Measurements from ENCODE around the gene TMEM9B.
"Not testable (repeated sequence)": the region's sequence is repeated elsewhere in the genome, so short reads cannot be mapped to it uniquely, and the experiment has no call there.

The TMEM9B gene

GRCh38 chr11:8956860-8957259, 7.4 kb downstream of the TMEM9B start:
- Mint-ChIP-seq H3K27ac (no peak overlapping the region), H3K9me3 (no peaks in the 10 kb centered on the region), H3K27me3 (no peaks in the 10 kb centered on the region), H3K36me3 (ENCODE audit: low read depth) (peaks cover 40% of the 10 kb centered on the region), H3K4me1 (ENCODE audit: low read depth) (peaks cover 25% of the 10 kb centered on the region), H3K4me3 (no peak overlapping the region)

DNA sequence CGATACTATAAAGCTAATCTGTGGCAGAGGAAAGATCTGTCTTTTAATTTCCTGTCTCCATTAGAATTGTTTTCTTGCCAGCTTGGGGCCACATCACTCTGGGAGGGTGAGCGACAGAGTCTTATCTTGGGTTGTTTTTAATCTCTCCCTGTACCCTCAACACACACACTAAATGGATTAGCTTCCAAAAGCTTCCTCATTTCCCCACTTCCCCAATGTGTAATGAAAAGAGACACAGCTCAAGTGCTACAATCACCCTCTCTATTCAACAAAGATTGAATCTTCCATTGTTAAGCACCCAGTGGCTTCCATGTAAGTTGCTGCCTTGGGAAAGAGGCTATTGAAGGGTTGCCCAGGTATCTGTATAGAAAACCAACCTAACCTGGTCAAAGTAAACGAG, 15.4 kb downstream of the TMEM9B start:
- H3K4me3 Mint-ChIP-seq: no peak overlapping the region
- no peaks in the 10 kb centered on the region for H3K9me3 Mint-ChIP-seq
- no peak overlapping the region for H3K27ac Mint-ChIP-seq
- peaks cover 51% of the 10 kb centered on the region for H3K36me3 Mint-ChIP-seq (ENCODE audit: low read depth)
- no peaks in the 10 kb centered on the region for H3K27me3 Mint-ChIP-seq
- no peaks in the 10 kb centered on the region for H3K4me1 Mint-ChIP-seq (ENCODE audit: low read depth)

GRCh38 chr11:8947230-8947943, 16.9 kb downstream of the TMEM9B start:
- Mint-ChIP-seq H3K36me3 (ENCODE audit: low read depth) (peaks cover 36% of the 10 kb centered on the region), H3K27ac (no peak overlapping the region), H3K9me3 (no peaks in the 10 kb centered on the region), H3K27me3 (no peaks in the 10 kb centered on the region), H3K4me3 (no peak overlapping the region), H3K4me1 (ENCODE audit: low read depth) (no peaks in the 10 kb centered on the region)

DNA sequence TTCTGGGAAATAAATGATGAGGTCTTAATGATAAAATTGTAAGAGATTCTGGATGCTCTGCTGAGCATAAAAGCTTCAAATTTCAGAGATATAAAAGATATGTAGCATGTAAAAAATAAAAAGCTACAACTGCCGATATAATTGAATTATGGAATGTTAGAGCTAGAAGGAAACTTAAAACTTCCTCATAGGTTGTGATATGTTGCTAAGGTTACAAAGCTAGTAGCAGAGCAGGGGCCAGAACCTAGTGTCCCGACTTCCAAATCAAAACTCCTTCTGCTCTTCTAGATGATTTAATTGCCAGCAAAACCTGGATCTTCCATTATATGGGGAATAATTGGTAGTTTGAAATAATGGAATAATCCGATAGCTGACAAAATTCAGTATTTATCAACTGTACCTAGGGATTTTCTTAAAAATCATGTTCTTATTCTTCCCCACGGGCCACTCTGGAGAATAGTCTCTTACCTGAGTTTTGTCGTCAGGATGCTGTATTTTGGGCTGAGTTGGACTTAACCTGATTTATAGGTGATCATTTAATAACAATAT, 21.6 kb downstream of the TMEM9B start, which contains the start of gene ASCL3:
Gene ASCL3 (minus strand): TSS at position 499 of the 549 bp plus-strand sequence. CDS start 4,855 bp downstream, outside the sequence.
- Mint-ChIP-seq H3K27ac (no peak within 1 kb of the TSS), H3K9me3 (no peaks in the 10 kb centered on the region), H3K27me3 (no peaks in the 10 kb centered on the region), H3K36me3 (ENCODE audit: low read depth) (peaks cover 11% of the 10 kb centered on the region), H3K4me1 (ENCODE audit: low read depth) (no peaks in the 10 kb centered on the region), H3K4me3 (no peak within 1 kb of the TSS)

DNA sequence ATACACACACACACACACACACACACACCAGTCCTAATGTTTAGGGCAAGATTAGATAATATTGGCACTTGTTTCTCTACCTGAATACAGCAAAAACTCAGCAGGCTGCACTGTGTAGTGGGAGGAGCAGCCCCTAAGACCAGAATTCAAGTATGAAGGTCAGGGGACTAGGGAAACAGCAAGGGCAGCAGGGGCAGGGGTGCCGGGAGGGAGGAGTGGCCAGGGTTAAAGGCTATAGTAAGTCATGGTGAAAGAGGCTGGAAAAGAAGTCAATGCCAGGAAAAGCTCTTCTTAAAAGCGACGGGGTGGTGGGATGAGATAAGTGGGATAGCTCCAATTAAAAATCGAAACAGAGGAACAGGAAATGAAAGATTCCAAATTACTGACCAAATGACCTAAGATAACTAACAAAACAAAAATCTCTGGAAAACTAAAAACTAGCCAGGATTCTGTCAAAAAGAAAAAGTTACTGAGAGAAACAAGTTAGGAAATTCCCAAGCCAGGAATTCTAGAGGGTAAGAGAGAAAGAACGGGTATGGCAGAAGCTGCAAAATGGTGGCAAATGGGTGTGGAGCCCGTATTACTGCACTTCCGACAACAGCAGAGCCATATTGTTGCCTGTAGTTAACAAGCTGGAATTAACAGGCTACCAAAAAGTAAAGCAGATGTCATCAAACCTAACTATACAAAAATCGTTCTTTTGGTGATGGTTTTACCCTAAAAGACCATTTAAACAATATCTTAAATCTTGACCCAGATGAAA, 22.7 kb downstream of the TMEM9B start:
- Mint-ChIP-seq H3K36me3 (ENCODE audit: low read depth) (peaks cover 3% of the 10 kb centered on the region), H3K27ac (no peak overlapping the region), H3K4me3 (no peak overlapping the region), H3K27me3 (no peaks in the 10 kb centered on the region), H3K9me3 (no peaks in the 10 kb centered on the region), H3K4me1 (ENCODE audit: low read depth) (no peaks in the 10 kb centered on the region)

DNA sequence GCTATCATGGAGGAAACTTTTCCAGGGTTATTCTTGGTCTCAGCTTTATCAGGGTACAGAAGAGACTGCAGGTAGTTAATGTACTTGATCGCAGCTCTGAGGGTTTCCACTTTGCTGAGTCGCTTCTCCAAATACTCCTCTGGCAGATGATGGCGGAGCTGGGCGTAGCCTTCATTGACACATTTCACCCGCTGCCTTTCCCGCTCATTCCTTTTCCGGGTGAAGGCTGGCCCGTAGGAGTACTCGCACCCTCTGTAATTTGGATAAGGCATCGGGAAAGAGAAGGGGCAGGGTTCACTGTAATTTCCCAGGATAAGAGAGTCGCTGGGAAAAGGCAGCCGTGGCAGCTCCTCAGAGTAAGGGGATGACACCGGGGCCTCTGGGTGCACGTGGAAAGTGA, 26.6 kb downstream of the TMEM9B start:
- no peak overlapping the region for H3K4me3 Mint-ChIP-seq
- H3K4me1 Mint-ChIP-seq (ENCODE audit: low read depth): no peaks in the 10 kb centered on the region
- H3K27me3 Mint-ChIP-seq: no peaks in the 10 kb centered on the region
- no peaks in the 10 kb centered on the region for H3K36me3 Mint-ChIP-seq (ENCODE audit: low read depth)
- H3K9me3 Mint-ChIP-seq: no peaks in the 10 kb centered on the region
- H3K27ac Mint-ChIP-seq: no peak overlapping the region

DNA sequence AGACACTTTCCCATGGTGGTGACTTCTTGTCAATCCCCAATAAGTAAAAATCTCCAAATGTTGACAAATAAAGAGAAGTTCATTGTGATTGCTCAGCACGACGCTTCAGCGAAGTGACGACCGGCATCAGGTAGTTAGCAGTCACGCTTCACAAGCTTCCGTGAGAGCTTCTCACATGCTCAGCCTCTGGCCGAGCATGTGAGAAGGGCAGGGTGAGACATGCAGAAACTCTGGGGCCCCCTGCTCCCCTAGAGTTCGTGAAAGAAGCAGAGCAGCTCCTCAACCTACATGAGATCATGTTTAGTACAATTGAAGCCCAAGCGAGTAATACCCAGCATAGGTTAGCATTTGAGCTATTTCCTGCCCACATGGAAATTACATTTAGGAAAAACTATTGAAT, 27.1 kb downstream of the TMEM9B start:
- Mint-ChIP-seq H3K4me1 (ENCODE audit: low read depth) (no peaks in the 10 kb centered on the region), H3K9me3 (no peaks in the 10 kb centered on the region), H3K27ac (no peak overlapping the region), H3K36me3 (ENCODE audit: low read depth) (no peaks in the 10 kb centered on the region), H3K4me3 (no peak overlapping the region), H3K27me3 (no peaks in the 10 kb centered on the region)

DNA sequence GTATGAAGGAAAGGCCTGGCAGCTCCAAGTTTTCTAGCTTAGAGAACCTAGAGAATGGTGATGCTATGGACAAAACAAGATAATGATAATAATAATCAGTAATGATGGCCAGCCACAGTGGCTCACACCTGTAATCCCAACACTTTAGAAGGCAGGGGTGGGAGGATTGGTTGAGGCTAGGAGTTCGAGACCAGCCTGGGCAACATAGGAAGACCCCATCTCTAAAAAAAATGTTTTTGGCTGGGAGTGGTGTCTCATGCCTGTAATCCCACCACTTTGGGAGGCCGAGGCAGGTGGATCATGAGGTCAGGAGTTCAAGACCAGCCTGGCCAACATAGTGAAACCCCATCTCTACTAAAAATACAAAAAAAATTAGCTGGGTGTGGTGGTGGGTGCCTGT, 28.5 kb downstream of the TMEM9B start:
- H3K36me3 Mint-ChIP-seq (ENCODE audit: low read depth); H3K27me3 Mint-ChIP-seq; H3K4me3 Mint-ChIP-seq; H3K4me1 Mint-ChIP-seq (ENCODE audit: low read depth); H3K27ac Mint-ChIP-seq; H3K9me3 Mint-ChIP-seq: not testable (repeated sequence)

- Mint-ChIP-seq H3K9me3 (no peaks in the 10 kb centered on the region), H3K27me3 (no peaks in the 10 kb centered on the region), H3K4me1 (ENCODE audit: low read depth) (no peaks in the 10 kb centered on the region), H3K27ac (no peak overlapping the region), H3K36me3 (ENCODE audit: low read depth) (no peaks in the 10 kb centered on the region), H3K4me3 (no peak overlapping the region)
Observed at GRCh38 chr11:8934742-8935488, 29.3 kb downstream of the TMEM9B start.

DNA sequence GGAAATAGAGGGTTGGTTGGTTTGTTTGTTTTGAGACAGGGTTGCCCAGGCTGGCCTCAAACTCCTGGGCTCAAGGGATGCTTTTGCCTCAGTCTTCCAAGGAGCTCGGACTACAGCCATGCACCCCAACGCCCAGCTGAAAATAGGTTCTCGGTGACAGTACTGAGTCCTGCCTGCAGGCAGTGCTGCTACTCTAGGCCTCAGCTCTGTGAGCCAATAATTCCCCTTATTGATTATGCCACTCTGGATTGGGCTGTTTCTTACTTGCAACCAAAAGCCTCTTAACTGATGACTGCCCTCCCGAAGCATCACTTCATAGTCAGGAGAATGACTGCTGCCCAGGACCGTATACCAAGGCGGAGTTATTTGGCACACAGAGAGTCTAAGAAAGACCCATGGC, 30.3 kb downstream of the TMEM9B start:
- H3K9me3 Mint-ChIP-seq: no peaks in the 10 kb centered on the region
- H3K4me3 Mint-ChIP-seq: no peak overlapping the region
- no peaks in the 10 kb centered on the region for H3K36me3 Mint-ChIP-seq (ENCODE audit: low read depth)
- no peaks in the 10 kb centered on the region for H3K27me3 Mint-ChIP-seq
- H3K4me1 Mint-ChIP-seq (ENCODE audit: low read depth): no peaks in the 10 kb centered on the region
- no peak overlapping the region for H3K27ac Mint-ChIP-seq

- no peaks in the 10 kb centered on the region for H3K4me1 Mint-ChIP-seq (ENCODE audit: low read depth)
- no peaks in the 10 kb centered on the region for H3K9me3 Mint-ChIP-seq
- H3K36me3 Mint-ChIP-seq (ENCODE audit: low read depth): no peaks in the 10 kb centered on the region
- no peaks in the 10 kb centered on the region for H3K27me3 Mint-ChIP-seq
- no peak within 1 kb of the TSS for H3K4me3 Mint-ChIP-seq
- H3K27ac Mint-ChIP-seq: no peak within 1 kb of the TSS
Observed at GRCh38 chr11:8932564-8933180, 31.6 kb downstream of the TMEM9B start, which contains the start of gene C11orf16. Gene C11orf16, minus strand, starts transcription at chr11:8932947. Its CDS starts 639 bp downstream, at chr11:8932308.

GRCh38 chr11:8930456-8931175, 33.6 kb downstream of the TMEM9B start:
- Mint-ChIP-seq H3K4me1 (ENCODE audit: low read depth) (no peaks in the 10 kb centered on the region), H3K27me3 (no peaks in the 10 kb centered on the region), H3K27ac (no peak overlapping the region), H3K9me3 (no peaks in the 10 kb centered on the region), H3K36me3 (ENCODE audit: low read depth) (no peaks in the 10 kb centered on the region), H3K4me3 (no peak overlapping the region)

DNA sequence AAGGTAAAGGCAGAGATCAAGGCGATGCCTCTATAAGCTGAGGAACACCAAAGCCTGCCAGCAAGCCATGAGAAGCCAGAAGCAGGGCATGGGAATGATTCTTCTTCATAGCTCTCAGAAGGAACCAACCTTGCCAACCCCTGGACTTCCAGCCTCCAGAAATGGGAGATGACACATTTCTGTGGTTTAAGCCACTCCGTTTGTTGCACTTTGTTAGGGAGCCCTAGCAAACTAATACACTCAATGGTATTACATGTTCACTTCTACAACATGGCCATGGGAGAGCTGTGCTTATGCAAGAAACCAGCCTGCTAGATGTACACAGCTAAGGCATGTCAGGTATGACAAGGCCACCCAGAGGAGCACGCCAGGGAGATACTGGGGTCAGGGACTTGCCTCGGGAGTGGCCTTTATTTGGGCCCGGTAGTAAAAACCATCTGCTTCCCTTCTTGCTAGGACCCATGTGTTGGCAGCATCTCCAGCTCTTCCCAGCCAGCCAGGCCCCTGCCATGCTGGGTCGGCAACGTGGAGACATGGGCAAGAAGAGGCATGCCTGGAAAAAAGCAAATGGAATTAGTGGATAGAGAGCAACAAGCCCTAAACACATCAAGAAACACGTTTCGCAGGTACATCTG, 35.1 kb downstream of the TMEM9B start:
- no peak overlapping the region for H3K4me3 Mint-ChIP-seq
- H3K36me3 Mint-ChIP-seq (ENCODE audit: low read depth): no peaks in the 10 kb centered on the region
- H3K27me3 Mint-ChIP-seq: no peaks in the 10 kb centered on the region
- no peaks in the 10 kb centered on the region for H3K4me1 Mint-ChIP-seq (ENCODE audit: low read depth)
- no peak overlapping the region for H3K27ac Mint-ChIP-seq
- no peaks in the 10 kb centered on the region for H3K9me3 Mint-ChIP-seq

- H3K9me3 Mint-ChIP-seq: no peaks in the 10 kb centered on the region
- H3K27ac Mint-ChIP-seq: no peak overlapping the region
- H3K4me1 Mint-ChIP-seq (ENCODE audit: low read depth): no peaks in the 10 kb centered on the region
- no peaks in the 10 kb centered on the region for H3K27me3 Mint-ChIP-seq
- no peak overlapping the region for H3K4me3 Mint-ChIP-seq
- H3K36me3 Mint-ChIP-seq (ENCODE audit: low read depth): no peaks in the 10 kb centered on the region
Observed at GRCh38 chr11:8928205-8928604, 36.0 kb downstream of the TMEM9B start.

Measured in stimulated activated naive CD8-positive, alpha-beta T cell treated with anti-CD3 and anti-CD28 coated beads, Interleukin-15, Interleukin-2, amounts not matched to agents 100 ng/mL and 50 ng/mL, for 24 hours (primary cell).